Stimulated activated CD8-positive, alpha-beta memory T cell treated with anti-CD3 and anti-CD28 coated beads, Interleukin-2, amount 100 ng/mL, for 48 hours (primary cell): ENCODE data around the gene SLC25A1.

ENCODE experiments used
- DNase-seq, 2 donors: peaks; one replicate each; pipeline ENCODE4 v3.0.0-alpha.2; 2020; ENCODE audit warnings: low read depth in 2 of 2

SLC25A1 gene

DNA sequence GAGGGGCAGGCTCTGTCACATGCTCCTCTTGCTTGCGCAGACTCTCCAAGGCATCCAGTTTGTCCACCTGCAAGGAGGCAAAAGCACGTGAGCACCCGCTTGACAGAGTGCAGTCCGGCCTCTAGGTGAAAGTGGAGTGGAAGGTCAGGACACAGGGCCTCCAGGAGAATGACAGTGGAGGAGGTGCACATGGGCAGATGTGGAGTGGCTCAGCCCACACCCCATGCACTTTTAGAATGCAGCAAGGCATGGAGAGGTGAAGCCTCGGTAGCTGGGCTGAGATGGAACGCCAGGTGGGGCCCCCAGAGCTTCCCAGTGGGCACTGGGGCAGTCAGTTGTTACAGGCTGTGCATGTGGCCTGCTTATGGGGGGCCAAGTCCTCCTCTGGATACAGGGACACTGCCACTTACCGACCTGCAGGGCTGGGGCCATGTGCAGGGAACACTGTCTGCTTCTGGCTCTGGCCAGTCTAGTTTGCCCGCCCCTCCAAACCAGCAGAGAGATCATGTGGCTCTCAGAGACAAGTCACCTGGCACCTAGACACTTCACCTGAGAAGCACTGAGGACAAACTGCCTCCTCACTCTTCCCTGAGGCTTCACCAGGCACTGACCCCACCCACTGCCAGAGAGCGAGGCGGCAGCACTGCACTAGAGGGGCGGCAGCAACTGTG lies 2.3 kb upstream of the SLC25A1 start:
- no peak for DNase-seq

DNA sequence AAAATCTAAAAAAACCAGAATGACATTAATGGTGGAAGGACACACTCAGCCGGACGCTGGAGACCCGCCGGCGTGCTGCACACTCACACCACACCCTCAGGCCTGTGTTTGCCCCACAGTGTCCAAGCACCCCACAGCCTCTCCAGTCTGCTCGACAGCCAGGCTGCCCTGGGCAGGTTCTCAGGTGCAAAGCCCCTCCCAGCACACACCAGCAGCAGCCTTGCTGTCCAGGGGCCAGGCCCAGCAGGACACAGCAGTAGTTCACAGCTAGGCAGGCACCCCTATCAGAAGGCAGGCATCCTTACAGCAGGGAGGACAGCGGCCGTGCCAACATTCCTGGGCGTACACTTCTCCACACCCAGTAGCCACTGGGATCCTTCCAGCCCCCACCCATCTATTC lies 1.7 kb upstream of the SLC25A1 start:
- DNase-seq, result no peak

DNA sequence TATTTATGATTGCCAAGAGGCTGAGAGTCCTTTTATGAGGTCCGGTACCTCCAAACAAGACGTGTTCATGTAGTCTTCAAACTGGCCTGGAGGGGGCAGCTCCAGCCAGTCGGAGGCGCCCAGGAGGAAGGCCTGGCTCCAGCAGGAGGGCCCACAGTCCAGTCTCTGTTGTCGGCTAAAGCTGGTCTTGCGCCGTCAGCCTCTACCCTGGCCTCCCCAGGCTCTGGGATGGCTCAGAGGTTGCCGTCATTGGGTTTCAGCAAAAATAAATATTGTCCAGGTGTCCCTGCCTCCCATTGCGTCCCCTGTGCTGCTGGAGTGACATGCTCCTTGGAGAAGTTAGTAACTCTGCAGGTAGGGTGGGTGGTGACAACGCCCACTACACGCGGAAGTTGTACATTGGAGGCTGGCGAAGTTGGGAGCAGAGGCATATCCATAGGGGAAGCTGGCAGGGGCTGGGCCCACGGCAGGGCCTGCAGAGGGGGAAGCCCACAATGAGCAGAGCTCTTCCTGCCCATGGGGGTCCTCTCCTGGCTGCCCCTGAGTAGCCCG lies 1.0 kb upstream of the SLC25A1 start:
- no peak for DNase-seq

DNA sequence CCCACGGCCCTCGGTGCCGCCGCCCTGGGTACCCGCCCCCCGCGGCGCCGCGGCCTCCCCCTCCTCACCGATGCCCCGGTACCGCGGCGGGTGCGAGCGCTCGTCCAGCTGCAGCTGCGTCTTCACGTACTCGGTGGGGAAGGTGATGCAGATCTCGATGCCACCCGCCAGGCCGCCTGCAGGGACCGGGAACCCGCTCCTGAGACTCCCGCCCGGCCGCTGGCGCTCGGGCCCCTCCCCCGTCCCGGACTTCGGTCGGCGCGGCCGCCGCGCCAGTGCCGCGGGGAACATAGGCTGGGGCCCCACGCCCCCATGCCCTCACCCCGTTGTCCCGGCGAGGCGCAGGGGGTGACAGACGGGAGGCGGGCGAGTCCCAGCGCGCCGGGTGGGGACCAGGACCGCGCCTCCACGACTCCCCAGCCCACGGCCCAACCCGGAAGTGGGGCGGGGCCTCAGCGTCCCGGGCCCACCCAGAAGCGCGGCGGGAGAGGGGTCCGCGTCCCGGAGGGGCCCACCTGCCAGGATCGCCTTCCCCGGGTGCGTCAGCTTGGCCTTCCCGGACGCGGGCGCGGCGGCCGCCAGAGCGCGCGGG lies 375 bp downstream of the SLC25A1 start:
- peak; percentile 42 to 53 for DNase-seq

DNA sequence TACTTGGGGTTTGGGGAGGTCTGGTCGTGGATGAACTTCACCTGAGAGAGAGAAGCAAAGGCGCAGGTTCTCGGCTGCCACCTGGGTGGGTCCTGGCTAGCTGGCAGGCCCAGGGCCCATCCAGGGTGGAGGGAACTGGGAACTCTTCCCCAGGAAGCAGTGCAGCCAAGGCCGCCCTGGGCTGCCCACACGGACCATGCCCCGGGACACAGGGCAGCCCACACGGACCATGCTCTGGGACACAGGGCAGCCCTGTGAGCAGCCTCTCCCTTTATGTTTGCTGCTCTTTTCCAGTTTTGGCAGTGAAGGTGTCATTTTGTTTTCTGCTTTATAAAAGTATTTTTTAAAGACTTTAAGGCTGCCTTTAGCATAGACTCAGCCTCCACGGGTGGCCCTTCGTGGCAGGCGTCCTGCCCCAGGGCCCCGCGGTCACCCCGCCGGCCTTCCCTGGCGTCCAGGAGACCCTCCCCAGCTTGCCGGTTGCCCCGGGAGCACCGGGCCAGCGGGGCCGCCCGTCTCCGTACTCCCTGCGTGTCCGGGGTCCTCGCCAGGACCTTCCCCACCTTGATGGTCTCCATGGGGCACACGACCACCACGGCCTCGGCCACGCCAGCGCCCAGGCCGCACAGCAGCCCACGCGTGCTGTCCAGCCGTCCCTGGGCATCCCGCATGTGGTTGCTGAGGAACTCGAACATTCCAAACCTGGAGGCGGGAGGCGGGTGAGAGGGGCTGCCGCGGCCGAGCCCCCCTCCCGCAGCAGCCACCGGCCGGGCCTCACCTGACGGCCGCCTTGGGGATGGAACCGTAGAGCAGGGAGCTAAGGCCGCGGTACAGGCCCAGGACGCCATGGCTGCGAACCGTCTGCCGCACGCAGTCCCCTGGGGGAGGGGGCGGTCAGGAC lies 1.1 kb downstream of the SLC25A1 start:
- no peak for DNase-seq

DNA sequence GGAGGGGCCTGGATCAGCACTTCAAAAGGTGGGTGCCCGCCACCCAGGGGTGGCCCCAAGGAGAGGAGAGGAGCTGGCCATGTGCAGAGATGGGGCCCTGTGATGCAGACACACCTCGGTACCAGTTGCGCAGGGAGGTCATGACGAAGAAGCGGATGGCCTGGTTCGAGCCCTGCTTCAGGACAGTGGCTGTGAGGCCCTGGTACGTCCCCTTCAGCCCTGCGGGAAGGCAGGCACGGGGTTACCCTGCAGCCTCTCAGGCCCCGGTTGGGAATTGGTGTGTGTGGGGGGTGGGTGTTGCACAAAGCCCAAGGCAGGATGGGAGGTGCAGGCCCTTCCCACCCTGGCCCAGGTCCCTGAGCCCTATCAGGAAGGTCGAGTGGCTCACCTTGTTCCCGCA lies 1.8 kb downstream of the SLC25A1 start:
- DNase-seq, result no peak

DNA sequence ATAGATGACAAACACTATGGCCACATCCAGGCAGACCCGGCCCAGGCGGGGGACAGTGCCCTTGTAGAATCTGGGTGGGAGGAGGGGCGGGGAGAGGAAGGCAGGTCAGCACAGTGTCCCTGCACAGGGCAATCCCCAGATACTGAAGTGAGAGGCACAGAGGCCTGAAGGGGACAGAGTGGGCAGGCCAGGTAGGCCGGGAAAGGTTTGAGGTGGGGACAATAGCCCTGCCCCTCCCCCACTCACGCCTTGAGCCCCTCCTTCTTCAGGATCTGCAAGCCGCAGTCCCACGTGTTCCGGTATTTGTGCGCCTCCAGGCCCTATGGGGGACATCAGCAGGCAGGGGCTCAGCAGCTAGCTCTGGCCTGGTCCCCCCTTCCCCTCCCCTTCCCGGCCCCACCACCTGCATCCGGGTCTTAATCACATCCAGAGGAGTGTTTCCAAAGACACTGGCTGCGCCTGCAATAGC lies 2.3 kb downstream of the SLC25A1 start:
- DNase-seq, result no peak

DNA sequence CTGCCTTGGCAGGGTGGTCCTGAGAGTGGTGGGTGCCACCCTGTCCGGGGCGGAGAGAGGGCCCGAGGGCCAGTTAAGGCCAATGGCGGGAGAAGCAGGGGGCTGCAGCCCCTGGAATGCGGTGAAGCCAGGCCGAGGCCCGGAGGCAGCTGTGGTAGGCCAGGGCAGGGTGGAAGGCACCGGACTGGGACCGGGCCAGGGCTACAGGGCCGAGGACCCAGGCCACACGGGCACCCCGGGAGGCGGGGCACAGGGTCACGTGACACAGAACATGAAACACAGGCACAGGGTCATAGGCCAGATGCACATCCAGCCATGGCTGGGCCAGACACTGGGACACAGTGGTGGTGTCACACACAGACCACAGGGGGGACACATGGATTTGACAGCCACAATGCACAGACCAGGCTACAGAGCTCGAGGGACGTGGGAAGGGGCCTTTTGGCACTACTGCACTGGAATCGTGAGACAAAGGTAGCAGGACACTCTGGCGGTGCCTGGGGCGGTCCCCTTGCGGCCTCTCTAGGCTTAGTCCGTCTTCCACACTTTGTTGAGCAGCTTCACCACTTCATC lies 2.8 kb downstream of the SLC25A1 start:
- no peak for DNase-seq

DNA sequence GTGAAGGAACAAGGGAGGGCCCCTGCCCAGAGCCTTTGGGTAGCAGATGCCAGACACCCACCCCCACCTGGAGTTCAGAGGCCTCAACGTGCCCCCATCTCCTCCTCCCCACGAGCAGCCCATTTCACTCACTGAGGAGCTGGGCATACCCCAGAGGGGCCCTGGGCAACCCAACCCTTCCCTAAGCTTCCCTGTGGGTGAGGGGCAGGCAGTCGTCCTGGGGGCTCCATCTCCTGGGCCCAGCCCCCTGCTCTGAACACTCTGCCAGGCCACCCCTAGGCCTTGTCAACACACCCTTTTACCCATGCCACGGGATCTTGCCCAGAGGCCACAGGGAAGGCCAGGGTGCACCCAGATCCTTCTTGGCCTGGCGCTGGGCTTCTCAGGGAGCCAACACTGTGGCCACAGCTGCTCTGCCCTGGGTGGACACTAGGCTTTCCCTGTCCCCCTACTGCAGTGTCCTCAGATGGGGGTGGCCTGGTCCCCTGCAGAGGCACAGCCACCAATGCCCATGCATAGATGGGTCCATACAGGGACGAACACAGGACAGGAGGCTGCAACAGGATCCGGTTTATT lies 3.4 kb downstream of the SLC25A1 start:
- no peak for DNase-seq

DNA sequence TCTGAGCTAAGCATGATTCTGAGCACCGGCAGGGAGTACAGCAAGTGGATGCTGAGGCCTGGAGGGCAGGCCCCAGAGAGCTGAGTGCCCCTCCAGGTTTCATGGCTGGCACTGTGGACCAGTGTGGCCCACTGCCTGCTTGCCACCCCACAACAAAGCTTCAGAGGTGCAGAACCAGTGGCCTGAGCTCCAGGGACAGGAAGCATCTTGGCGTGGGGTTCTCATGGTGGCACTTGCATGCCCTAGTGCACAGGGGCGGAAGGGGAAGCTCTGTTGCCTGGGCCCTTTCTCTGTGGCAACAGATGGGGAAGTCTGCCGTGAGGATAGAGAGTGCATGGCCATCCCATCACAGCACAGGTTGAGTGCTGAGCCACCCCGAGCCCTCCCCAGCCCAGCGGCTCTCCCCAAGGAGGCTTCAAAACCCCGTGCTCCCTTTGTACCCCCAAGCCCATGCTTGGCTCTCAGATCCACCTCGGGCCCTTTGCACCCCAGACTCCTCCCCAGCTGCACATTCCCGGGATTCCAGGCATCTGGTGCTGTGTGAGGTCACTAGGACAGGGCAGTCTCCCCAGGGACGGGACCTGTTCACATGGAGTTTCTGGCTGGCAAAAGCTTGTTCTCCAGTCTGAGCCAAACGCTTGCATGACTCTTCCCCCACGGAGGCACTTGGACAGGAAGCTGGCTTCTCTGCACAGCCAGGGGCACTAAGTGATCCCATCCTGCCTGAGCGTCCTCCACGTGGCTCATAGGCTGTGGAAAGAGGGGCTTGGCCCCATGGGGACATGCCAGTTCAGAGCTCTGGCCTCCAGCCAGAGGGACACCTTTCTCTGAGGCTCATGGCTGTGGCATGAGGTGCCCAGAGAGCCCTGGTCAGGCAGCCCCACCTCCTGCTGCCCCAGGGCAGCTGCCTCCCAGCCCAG lies 4.2 kb downstream of the SLC25A1 start:
- no peak for DNase-seq

DNA sequence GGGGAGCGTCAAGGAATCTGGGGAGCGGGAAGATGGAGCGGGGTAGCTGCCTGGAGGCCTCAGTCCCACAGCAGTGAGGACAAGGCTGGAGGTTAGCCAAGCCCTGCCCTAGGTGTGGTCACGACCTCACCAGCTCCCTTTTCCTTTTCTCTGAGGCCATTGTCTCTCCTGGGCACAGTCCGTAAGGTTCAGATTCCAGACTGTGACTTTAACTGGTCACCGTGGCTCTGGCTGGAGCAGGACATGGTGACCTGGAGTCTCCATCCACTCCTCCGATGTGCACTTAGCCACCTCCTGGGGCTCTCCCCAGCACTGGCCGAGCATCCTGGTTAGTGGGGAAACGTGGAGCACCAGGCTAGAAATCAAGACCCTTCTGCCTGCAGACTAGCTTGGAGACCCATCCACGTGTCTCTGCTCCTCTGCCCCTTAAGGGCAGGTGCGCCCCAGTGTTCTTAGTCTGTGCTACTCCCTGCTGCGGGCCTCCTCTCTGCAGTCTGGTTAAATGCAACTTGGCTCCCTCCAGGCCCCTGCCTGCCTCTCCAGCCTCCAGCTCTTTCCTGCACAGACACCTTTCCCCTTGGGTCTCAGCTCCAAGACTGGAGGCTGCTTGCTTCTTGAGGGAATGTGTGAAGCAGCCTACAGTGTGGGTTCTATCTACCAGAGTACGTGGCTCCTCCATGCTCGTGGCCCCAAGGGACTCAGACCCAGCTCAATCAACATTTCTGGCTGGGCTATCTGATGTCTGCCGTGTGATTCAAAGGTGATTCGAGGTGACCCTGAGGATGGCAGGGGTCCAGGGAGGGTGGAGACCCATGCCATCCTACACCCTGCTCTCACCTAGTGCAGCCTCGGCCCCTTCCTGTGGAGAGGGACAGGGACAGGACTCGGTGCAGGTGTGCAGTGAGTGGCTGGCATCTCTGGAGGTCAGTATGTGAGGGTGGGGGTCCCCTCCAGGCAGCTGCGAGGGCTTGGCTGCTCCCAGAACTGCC lies 5.2 kb downstream of the SLC25A1 start:
- DNase-seq, result no peak

DNA sequence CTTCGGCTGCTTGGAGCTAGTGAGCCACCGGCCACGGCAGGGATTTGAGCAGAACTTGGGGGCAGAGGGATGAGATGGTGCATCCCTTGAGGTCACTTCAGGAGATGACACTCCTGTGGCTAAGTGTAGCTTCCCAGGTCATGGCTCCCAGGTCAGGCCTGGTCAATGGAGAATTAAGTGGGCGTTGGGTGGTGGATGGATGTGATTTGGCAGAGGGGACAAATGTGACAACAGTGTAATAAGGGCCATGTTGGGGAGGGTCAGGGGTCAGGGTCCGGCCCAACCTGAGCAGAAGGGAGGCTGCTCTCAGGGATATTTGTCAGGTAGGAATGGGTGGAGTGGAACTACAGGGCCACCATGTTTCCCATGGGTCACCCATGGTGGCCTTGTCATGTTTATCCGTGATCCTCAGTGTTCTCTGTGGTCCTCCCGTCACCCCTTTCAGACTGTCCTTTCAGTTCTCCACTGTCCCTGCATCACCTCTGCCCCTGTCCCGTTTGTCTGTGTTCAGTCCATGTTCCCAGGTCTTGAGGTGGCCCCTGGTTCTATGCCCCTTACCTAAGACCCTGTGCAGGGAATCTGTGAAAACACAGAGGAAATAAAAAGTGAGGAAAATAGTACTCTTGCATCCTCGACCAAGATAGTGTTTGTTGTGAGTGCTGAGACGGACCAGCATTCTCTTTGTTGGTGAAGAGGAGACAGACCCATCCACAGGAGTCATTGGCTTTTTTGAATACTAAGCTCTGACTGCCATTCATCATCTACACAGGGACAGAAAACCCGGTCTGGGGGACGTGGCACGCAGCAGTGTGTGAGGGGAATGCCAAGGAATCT lies 6.1 kb downstream of the SLC25A1 start:
- no peak for DNase-seq

DNA sequence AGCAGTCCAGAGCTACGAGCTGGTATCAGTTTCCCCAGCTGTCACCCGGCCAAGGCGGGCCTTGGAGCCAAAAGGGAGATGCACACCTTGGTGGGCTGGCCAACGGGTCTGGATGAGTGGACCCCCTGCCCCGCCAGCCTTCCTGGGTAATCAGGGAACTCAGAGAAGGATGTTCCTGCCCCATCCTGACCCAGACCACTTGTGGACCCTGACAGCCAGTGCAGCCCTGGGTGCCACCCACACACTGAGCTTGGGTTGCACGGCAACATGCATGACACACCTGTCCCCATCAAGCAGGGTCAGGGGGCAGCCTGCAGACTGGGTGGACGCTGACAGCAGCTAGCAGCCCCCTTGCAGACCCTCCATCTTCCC lies 8.6 kb downstream of the SLC25A1 start:
- DNase-seq, result no peak

DNA sequence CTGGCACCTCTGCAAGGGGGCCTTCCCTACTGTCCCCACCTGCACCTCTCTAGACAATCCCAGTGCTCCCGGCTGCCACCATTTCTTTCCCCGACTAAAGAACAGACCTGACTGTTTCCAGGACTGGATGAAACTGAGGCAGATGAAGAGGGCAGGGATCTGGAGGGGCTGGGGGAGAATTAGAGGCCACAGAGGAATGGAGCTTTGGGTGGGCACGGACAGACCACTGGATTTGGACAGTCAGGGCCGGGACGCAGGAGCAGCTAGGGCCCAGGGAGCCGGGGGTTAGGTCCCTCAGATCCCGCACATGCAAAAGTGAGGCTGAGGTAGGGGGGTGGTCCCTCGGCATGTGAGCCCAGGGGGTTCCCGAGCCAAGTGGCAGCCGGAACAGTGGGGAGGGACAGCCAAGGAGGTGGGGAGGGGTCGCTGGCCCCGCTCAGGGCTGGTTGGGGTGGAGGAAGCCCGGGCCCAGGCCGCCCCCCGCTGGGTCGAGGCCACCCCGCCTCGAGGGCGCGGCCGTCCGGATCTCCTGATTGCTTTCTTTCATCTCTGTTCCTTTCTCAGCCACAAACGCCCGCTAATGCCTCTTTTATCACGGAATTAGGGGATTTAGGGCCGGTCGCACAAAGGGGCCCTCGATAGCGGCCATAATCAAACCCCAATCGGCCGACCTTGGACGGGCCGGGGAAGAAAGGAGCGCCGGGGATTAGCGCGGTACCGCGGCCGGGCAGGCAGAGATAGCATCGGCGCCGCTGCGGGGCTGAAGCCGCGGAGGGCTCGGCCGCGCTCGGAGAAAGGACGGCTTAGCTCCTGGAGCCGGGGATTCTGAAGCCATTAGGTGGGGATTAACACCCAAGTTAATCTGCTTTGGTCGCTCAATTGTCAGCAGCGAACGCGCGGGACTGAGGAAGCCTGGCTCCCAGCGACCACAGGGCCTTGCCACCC lies 9.3 kb downstream of the SLC25A1 start:
- DNase-seq, result no peak

DNA sequence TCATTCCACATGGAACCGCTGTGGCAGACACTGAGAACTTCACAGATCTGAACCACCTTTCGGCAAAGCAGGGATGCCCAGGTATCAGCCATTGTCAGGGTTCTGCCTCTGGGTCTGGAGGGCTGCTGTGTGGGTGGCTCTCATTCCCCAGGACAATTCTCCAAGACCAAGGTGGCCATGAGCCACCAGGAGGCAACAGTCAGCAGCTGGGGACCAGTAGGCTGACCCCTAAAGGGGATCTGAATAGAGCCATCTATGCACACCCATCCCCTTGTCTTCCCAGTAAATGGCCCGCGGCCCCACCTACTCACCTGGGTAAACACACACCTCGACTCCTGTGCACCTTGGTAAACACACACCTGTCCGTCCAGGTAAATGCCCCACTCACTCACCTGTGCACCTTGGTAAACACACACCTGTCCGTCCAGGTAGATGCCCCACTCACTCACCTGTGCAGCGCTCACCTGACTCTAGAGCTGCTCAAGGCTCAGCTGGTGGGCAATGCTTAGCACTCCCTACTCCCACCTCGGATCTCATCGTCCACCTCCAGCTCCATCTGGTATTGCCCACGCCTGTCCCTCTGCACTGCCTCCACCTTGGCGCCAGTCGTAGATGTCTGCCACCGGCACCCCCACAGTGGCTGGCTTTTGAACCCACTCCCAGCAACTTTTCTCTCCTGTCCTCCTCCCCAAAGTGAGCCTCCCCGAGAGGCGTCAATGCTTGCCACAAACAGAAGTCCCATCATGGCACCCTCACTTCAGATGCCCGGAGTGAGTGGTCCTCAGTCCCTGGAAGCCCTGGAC lies 10.2 kb downstream of the SLC25A1 start:
- no peak for DNase-seq

DNA sequence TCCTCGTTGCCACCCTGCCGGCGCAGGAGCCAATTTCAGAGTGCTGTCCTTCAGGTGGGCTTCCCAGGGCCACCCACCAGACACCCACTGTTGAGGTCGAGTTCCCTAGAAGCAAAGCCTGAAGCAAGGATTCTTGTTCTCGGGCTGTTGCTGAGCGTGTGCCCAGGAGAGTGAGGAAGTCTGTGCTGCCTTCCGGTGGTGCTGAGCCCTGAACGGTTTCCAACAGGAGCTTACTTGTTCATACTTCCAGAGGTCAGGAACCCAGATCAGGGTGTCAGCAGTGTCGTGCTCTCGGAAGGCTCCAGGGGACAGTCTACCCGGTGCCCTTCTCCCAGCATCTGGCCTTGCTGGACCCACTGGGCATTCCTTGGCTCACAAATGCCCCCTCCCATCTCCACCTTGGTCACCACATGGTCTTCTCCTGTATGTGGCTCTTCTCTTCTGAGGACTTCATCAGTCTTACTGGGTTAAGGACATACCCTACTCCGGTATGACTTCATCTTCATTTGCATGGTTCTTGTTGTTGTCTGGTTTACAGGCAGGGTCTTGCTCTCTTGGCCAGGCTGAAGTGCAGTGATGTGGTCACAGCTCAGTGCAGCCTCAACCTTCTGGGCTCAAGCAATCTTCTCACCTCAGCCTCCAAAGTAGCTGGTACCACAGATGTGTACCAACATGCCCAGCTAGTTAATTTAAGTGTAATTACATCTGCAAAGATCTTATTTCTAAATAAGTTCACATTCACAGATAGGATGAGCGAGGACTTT lies 11.2 kb downstream of the SLC25A1 start:
- no peak for DNase-seq
